ENCODE results near the gene ATG4C.

- TF ChIP-seq CTCF (IDR thresholded peaks at IDR 0.05): no peak
- no peak for TF ChIP-seq POLR2A (IDR thresholded peaks at IDR 0.05)
Observed at GRCh38 chr1:62870148-62870547, 86.2 kb downstream of the ATG4C start.

All from adrenal gland (tissue), 5 donors.